NCI-H2171 (cell line): Measurements from ENCODE around the gene CMIP.

Experiments used
- DNase-seq: peaks from one replicate; lab custom pipeline; 2025; lab: John Stamatoyannopoulos, UW

Gene CMIP

GRCh38 chr16:81480606-81481206, 36.1 kb downstream of the CMIP start:
- no peak for DNase-seq

GRCh38 chr16:81481207-81481821, 36.7 kb downstream of the CMIP start:
- DNase-seq, result no peak

- DNase-seq, result no peak
These were observed 37.9 kb downstream of the CMIP start for GRCh38 chr16:81482329-81483063.

GRCh38 chr16:81483064-81483969, 38.7 kb downstream of the CMIP start:
- no peak for DNase-seq

GRCh38 chr16:81483970-81484595, 39.5 kb downstream of the CMIP start:
- DNase-seq, result no peak

GRCh38 chr16:81484908-81485624, 40.5 kb downstream of the CMIP start:
- no peak for DNase-seq

- no peak for DNase-seq
These were observed 41.4 kb downstream of the CMIP start for GRCh38 chr16:81485824-81486539.

GRCh38 chr16:81486540-81487061, 42.0 kb downstream of the CMIP start:
- no peak for DNase-seq

- DNase-seq, result no peak
These were observed 42.7 kb downstream of the CMIP start for GRCh38 chr16:81487301-81487720.

GRCh38 chr16:81488687-81489411, 44.2 kb downstream of the CMIP start:
- no peak for DNase-seq

GRCh38 chr16:81489547-81490267, 45.1 kb downstream of the CMIP start:
- DNase-seq, result no peak

- peak; percentile 17 for DNase-seq
These were observed 47.1 kb downstream of the CMIP start for GRCh38 chr16:81491541-81492188.

- DNase-seq, result no peak
These were observed 47.7 kb downstream of the CMIP start for GRCh38 chr16:81492311-81492761.

GRCh38 chr16:81492965-81493754, 48.6 kb downstream of the CMIP start:
- DNase-seq, result no peak

- no peak for DNase-seq
These were observed 49.3 kb downstream of the CMIP start for GRCh38 chr16:81493755-81494433.

GRCh38 chr16:81494434-81494806, 49.8 kb downstream of the CMIP start:
- no peak for DNase-seq

GRCh38 chr16:81494888-81495287, 50.3 kb downstream of the CMIP start:
- DNase-seq, result no peak
